ENCODE results near the gene SUN1.
"Not testable (repeated sequence)": the region's sequence is repeated elsewhere in the genome, so short reads cannot be mapped to it uniquely, and the experiment has no call there.

Gene SUN1

DNA sequence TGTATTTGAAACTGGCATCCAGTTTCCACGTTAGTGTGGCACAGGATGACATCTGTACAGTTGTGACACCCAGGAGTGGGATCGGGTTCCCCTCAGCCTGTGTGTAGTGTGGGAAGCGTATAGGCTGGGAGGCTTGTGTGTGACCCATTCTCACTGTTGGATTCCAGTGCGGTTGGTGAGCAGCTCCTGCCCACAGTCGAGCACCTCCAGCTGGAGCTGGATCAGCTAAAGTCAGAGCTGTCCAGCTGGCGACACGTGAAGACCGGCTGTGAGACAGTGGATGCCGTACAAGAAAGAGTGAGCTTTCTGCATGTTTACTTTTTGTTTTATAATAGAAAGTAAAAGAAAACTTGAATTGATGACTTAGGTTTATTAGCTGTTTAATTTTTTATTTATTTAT lies 25.4 kb downstream of the SUN1 start:
- DNase-seq (ENCODE audit: low read depth), result no peak

DNA sequence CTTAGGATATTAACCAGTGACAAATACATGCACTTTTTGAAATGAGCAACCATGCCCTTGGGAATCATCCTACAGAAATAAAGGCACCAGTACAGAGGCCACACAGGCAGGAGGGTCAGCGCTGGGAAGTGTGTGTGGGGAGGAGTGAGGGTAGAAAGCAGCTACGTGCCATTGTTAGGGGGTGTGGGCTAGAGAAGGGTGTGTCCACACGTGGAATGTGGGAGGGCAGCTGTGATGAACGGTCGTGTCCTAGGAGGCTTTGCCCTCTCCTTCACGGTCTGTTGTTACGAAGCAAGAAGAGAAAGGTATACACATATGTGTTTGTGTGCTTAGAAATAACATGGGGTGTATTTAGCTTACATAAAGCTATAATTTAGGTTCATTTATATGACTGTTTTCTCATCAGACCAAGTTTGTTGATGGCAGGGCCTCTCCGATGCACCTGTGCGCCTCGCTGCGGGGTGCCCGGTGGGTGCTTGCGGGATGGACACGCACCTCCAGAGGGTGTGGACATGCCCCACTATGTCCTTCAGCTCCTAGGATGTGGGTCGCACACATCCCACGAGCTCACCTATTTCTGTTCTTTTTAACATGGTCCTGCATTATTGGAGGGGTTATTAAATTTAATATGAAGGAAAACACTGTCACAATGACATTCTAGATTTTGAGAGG lies 27.2 kb downstream of the SUN1 start:
- DNase-seq (ENCODE audit: low read depth), result no peak

DNA sequence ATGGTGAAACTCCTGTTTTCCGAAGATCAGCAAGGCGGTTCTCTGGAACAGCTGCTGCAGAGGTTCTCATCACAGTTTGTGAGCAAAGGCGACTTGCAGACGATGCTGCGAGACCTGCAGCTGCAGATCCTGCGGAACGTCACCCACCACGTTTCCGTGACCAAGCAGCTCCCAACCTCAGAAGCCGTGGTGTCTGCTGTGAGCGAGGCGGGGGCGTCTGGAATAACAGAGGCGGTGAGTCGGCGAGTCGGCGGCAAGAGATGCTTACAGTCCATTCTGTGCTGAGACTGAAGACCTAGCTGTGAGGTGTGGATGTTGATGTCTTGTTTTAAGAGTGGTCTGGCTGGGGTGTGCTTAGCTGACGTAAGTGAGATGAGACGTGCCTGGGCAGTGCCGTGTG lies 27.9 kb downstream of the SUN1 start:
- DNase-seq (ENCODE audit: low read depth), result no peak

DNA sequence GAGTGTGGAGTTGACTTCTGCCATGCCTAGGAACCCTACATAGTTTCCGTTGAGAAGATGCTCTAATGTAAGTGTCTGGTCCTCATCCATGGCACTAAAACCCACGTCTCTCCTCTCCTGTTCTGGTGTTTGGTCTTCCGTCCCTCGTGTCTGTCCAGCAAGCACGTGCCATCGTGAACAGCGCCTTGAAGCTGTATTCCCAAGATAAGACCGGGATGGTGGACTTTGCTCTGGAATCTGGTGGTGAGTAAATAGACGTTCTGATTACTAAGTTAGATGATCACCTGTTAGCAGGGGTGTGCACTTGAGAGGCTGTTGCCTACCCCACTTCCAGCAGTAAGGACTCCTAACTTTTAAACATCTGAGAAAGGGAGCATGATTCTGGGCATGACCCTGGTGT lies 28.9 kb downstream of the SUN1 start:
- no peak for DNase-seq (ENCODE audit: low read depth)

DNA sequence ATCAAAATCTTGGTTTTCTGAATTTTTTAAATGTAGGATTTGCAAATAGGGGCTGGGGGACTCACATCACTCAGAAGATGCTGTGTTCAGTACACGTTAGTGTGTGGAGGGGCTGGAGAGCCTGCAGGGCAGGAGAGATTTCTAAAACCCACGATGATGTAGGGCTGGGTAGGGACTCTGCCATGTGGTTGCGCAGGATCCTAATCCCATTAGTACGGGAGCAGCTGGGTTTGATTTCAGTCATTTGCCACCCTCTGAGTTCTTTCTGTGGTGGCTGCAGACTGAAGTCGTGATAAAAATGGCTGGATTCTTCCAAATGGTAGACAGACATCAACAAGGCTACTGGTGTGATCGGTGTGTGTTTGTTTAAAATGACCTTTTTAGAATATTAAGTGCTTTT lies 29.9 kb downstream of the SUN1 start:
- no peak for DNase-seq (ENCODE audit: low read depth)

DNA sequence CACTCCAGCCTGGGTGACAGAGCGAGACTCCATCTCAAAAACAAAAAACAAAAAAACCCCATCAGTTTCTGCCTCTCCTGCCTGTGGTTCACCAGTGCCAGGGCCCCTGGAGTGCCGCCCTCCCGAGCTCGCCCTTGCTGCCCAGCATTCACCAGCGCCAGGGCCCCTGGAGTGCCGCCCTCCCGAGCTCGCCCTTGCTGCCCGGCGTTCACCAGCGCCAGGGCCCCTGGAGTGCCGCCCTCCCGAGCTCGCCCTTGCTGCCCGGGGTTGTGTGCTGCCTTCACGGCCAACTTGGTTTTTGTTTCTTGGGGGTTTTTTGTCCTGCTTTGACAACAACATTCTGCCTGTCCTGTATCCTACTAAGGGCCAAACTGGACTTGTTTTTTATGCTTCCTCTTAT lies 30.8 kb downstream of the SUN1 start:
- no peak for DNase-seq (ENCODE audit: low read depth)

DNA sequence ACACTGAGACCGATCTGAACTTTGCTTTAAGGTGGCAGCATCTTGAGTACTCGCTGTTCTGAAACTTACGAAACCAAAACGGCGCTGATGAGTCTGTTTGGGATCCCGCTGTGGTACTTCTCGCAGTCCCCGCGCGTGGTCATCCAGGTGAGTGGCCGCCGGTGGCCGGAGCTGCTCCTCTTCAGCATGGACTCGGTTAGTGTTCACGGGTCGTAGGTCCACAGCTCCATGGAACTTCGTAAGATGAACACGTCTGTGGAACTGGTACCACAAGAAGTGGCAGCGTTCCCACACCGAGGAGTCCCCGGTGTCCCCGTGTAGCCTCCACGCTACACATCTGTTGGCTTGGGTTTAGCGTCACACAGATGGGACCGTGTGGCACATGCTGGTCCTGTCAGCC lies 33.6 kb downstream of the SUN1 start:
- no peak for DNase-seq (ENCODE audit: low read depth)

DNA sequence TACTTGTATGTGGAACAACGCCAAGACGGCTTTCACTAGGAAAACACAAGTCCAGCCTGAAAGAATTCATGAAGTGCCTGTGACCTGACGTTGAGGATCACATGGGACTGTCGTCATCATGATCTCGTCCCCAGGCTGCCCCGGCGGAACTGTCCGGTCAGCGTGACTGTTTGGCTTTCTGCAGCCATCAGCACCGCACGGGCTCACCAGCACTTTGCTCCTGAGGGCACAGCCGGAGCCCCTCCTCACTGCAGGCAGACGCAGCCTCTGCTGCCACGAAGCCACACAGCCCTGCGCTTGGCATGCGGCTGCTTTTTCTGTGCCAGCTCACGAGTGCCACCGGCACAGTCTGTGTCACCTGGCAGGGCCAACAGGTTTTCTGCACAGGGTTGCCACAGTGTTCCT lies 34.7 kb downstream of the SUN1 start:
- DNase-seq (ENCODE audit: low read depth), result peak; percentile 85

DNA sequence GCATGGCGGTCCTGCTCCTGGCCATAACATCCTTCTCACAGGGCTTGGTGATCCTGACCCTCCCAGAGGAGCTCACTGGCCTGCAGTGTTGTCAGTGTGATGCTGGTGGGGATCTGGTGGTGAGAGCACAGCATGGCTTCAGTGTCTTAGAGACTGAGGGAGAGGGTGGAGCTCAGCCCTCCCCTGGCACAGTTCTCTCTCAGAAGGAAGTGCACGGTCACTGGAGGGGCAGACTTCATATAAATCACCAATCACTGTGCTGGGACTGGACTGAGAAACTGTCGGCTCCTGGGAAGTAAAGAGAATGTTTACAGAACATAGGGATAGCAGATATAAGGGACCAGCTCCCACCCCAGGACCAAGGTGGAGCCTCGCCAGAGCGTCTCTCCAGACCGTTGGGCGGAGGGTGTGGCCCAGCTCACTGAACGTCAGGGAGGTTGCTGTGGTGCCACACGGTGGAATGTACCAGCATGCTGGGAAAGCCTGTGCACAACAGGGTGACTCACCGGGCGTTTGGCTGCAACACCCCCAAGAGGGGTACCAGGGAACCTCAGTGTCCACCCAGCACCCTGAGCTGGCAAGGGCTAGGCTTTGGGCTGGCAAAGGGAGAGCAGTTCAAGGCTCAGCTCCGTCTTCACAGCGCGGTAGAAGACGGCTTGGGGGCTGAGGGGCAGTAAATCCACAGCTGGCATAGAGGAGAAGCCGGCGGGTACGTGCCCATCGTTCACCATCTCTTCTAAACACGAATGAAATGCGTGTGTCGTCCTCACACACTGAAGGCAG lies 35.3 kb downstream of the SUN1 start:
- peak; percentile 74 for DNase-seq (ENCODE audit: low read depth)

DNA sequence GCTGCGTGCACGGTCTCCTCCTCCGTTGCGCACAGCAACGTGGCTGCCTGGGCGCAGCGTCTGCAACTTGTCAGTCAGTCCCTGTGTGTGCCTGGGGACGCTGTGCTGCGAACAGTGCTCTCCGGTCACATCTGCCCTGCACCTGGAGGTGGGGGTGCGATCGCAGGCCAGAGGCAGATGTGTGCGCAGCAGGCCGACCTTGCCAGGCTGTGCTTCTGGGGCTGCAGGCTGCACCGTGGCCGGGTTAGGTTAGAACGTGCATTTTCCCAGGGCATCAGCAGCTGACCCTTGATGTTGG lies 35.9 kb downstream of the SUN1 start:
- no peak for DNase-seq (ENCODE audit: low read depth)

DNA sequence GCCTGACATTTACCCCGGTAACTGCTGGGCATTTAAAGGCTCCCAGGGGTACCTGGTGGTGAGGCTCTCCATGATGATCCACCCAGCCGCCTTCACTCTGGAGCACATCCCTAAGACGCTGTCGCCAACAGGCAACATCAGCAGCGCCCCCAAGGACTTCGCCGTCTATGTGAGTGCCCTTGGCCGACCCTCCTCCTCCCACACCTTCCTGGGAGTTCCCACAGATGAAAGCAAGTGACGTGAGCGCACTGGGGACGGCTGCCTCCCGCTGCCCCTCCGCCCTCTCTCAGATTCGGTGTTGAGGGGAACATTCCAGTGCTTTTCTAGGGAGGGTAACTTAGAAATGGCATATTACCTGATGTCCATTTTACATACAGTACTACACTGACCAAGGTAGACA lies 37.1 kb downstream of the SUN1 start:
- DNase-seq (ENCODE audit: low read depth), result no peak

DNA sequence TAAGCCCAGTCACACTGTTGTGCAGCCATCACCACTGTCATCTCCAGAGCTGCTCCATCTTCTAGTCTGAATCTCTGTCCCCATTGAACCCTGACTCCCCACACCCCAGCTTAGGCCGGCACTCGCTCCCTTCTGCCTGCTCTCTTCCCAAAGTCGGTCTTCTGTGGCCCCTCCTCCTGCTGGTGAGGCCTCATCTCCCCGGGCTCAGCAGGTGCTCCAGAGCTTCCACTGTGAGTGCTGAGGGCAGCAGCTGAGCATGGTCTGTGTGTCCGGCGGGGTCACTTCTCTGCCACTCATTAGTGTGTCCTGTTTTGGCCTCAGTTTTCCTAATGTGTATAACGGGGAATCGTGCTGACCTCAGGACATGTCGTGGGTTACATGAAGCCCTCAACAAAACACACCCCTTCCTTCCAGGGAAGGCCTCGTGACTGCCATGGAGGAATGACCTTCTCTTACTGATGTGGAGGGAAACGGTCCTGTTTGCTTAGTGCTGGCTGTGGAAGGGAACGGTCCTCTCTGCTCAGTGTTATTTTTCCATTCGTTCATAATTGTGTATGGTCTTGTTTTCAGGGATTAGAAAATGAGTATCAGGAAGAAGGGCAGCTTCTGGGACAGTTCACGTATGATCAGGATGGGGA lies 39.7 kb downstream of the SUN1 start:
- no peak for DNase-seq (ENCODE audit: low read depth)

DNA sequence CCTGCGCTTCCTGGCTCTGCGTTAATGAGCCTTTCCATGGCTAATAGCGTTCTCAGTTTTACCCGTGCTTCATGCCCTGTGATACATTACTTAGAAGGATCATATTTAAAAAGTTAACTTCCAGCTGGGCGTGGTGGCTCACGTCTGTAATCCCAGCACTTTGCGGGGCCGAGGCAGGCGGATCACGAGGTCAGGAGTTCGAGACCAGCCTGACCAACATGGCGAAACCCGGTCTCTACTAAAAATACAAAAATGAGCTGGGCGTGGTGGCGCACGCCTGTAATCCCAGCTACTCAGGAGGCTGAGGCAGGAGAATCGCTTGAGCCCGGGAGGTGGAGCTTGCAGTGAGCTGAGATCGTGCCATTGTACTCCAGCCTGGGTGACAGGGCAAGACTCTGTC lies 40.4 kb downstream of the SUN1 start:
- not testable (repeated sequence) for DNase-seq (ENCODE audit: low read depth)

DNA sequence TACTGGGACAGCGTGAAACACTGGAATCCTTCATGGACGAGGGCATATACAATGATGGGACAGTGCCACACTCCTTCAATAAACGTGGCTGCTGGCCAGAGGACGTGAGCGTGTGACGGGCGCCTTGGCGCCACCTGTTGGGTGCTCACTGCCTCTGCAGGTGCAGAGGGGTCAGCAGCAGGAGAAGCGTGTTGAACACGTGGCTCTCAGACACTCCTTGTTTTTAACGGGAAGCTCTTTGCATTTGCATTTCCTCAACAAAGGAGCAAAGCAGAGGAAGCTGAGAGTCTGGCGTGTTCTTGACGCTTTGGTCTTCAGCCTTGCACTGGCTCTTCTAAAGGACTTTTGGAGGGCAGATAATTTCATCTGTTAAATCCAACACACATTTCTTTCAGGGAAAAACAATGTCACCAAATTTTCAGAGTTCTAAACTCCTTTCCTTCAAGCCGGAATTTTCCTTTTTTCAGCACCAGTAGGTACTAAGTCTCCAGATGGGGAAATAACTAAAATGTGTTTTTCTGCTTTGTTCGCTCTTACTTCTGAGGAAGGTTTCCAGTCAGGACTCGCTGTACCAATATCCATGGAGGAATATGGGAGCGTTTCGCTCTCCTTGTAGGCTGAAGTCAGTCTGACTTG lies 41.2 kb downstream of the SUN1 start:
- DNase-seq (ENCODE audit: low read depth), result peak; percentile 88

DNA sequence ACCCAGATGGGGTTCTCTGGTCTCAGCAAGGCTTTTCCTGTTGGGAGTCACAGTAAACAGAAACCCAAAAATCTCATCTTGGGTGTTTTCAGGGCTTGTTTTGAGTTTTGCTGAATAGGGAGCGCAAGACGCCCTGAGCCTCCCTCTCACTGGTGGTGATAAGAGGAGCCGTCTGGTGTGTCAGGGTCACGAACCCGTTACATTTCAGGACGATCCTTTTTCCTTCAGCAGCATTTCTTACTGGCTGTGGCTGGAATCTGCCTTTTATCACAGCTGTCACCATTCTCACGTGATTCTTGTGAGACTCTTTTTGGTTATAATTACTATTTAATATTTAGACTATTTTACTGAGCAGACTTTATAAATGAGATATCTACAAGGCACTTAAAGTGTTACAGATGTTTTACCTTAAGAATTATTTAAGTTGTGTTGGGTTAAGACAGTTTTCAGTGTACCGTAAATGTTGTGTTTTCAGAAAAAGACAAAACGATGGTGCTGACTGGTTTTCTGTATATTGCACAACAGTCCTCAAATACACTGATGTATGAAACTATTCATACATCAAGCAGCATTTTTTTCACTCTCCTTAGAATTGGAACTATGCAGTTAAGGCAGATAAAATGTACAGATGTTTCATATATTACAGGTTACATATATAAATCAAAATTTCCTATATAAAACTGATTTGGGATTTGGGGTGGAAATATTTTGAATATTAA lies 41.9 kb downstream of the SUN1 start:
- DNase-seq (ENCODE audit: low read depth), result no peak

DNA sequence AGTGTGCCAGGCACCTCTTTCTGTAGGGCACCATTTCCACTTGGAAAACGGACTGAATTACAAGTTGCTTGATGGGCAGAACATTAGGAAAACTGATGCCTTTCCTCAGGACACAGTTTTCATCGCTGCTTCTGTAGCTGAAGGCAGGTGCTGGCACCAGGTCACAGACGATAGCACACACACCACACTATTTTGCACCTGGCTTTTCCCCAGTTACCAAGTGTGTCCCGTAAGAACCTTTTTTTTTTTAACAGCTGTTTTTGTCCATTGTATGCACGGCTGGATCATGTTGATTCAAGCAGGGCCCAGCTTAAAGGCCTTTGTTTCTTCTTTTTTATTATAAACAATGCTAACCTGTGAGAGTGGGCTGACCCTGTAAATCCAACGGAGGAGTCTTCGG lies 42.8 kb downstream of the SUN1 start:
- no peak for DNase-seq (ENCODE audit: low read depth)

DNA sequence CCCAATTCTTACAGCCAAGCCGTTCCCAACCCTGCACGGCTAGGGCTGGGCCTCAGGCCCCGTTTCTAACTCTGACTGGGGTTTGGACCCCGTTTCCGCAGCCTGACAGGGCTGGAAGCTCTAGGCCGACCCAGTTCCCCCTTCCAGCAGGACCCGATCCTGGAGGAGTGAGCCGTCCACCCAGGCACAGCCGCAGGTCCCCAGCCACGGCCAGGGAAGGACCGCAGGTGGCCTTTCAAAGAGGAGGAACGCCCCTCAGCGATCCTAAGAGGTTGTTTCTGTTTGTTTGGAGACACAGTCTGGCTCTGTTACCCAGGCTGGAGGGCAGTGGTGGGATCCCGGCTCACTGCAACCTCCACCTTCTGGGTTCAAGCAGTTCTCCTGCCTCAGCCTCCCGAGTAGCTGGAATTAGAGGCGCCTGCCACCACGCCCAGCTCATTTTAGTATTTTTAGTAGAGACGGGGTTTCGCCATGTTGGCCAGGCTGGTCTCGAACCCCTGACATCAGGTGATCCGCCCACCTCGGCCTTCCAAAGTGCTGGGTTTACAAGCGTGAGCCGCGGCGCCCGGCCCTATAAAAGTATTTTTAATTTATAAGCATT lies 43.3 kb downstream of the SUN1 start:
- DNase-seq (ENCODE audit: low read depth), result no peak

DNA sequence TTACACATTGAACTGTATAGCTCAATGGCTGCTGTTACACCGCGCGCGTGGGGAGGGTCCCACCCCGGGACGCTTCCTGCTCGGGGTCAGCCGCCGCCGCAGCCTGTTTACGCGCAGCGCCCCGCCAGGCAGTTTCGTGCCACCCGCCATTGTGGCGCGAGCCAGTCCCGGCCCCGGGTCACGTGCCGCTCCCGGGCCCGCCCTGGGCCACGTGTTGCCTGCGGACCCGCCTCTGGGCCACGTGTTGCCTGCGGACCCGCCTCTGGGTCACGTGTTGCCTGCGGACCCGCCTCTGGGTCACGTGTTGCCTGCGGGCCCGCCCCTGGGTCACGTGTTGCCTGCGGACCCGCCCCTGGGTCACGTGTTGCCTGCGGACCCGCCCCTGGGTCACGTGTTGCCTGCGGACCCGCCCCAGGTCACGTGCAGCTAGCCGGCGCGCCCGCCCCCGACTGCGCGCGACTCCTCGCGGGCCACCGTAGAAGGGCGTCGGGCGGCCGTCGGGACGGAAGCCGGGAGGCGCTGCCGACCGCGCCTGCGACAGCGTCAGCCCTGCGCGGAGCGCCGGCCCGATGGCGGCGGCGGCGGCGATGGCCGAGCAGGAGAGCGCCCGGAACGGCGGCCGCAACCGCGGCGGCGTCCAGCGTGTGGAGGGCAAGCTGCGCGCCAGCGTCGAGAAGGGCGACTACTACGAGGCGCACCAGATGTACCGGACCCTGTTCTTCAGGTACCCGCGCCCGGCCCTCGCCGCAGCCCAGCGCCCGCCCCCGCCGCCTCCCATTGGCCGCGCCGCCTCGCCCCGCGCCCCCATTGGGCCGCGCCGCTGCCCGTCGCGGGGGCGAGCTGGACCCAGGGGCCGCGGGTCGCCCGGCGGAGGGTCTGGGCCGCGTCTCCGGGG lies 44.0 kb downstream of the SUN1 start, which contains the start of gene GET4:
TSS of gene GET4 (plus strand) at position 478 of the 895 bp plus-strand sequence. CDS start at position 570, 92 bp downstream.
- peak; percentile 95 for DNase-seq (ENCODE audit: low read depth)

DNA sequence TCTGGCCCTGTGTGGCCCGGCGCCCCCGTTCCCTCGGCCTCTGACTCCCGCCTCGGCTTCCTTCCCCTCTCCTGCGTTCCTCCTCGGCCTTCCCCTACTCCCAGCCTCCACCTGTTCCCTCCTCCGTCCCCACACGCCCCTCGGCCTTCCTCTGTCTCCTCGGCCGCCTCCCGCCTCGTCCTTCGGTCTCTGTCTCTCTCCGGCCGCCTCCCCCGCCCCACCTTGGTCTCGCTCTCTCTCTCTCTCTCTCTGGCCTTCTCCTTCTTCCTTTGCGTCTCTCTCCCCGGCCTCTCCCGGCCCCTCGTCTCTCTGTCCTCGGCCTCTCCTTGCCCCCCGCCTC lies 44.7 kb downstream of the SUN1 start:
- DNase-seq (ENCODE audit: low read depth), result peak; percentile 60

DNA sequence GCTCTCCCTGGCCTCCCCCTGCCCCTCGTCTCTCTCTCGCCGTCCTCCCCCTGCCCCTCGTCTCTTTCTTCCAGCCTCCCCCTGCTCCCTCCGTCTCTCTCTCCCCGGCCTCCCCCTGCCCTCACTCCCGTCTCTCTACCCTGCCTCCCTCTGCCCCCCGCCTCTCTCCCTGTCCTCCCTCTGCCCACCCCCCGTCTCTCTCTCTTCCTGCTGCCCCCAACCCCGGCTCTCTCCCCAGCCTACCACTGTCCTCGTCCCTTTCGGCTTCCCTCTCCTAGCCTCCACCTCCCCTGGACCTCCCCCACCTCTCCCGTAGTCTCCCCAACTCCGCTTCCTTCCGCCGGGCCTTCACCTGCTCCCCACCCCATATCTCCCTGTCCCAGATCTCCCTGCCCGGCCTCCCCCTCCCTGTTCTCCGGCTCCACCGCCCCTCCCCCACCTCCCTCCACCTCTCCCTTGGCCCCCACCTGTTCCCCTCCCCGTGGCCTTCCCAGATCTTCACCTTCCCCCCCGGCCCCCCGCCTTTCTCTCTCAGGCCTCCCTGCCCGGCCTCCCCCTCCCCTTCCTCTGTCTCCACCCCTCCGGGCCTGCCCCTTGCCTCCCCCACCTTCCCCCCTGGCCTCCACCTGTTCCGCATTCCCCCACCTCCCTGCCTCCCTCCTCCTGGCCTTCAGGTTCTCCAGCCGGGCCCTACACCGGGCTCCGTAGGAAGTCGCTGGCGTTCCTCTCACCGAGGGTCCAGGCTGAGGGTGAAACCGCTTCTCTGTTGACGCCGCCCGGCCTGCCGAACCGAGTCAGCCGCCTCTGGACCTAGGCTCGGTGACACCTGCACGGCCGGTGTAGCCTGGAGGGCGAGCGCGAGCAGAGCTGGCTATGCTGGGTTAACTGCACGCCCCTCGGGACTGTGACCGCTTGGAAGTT lies 45.3 kb downstream of the SUN1 start:
- DNase-seq (ENCODE audit: low read depth), result peak; percentile 27
